HUES64 (cell line): Measurements from ENCODE around the gene PAPSS2.
"Not testable (repeated sequence)": the region's sequence is repeated elsewhere in the genome, so short reads cannot be mapped to it uniquely, and the experiment has no call there.

ENCODE experiments used
- H3K27ac ChIP-seq: 2 replicates; pipeline ENCODE4 v1.7.0; 2013; ENCODE audit warnings: low read depth, low read length, inconsistent platforms
- H3K27me3 ChIP-seq: 2 replicates; pipeline ENCODE4 v1.6.1; 2013; ENCODE audit warnings: mild to moderate bottlenecking, low read length; ENCODE audit not compliant: insufficient read depth
- H3K36me3 ChIP-seq: 2 replicates; pipeline ENCODE4 v1.6.1; 2013; ENCODE audit warnings: mild to moderate bottlenecking, low read length; ENCODE audit not compliant: insufficient read depth
- H3K4me1 ChIP-seq: 2 replicates; pipeline ENCODE4 v1.6.1; 2013; ENCODE audit warnings: mild to moderate bottlenecking, low read length, moderate library complexity; ENCODE audit not compliant: insufficient read depth
- H3K4me3 ChIP-seq: 2 replicates; pipeline ENCODE4 v1.5.1; 2013; ENCODE audit warnings: mild to moderate bottlenecking, low read length, moderate library complexity
- H3K9ac ChIP-seq: 2 replicates; pipeline ENCODE4 v1.6.1; 2013; ENCODE audit warnings: mild to moderate bottlenecking, low read depth, low read length
- H3K9me3 ChIP-seq: 2 replicates; pipeline ENCODE4 v1.6.1; 2013; ENCODE audit warnings: low read depth, low read length; ENCODE audit not compliant: insufficient read depth
- WGBS: fragments of 150-250, 120-280 bp; methylation state at CpG from one replicate; pipeline ENCODE4 v1.1.7; 2013; ENCODE audit warnings: missing lambda C conversion rate; 5-methylcytosine and 5-hydroxymethylcytosine counted together

PAPSS2 gene

GRCh38 chr10:87642988-87643387 lies 16.7 kb upstream of the PAPSS2 start:
- Histone ChIP-seq H3K36me3 (no peaks in the 10 kb centered on the region), H3K27ac (no peak overlapping the region), H3K9ac (no peak overlapping the region), H3K4me3 (no peak overlapping the region), H3K9me3 (0 out of 2 replicates have a peak, but pooled peaks cover 2% of the 10 kb centered on the region), H3K4me1 (no peaks in the 10 kb centered on the region), H3K27me3 (no peaks in the 10 kb centered on the region)

- Histone ChIP-seq H3K4me3 (no peak overlapping the region), H3K36me3 (no peaks in the 10 kb centered on the region), H3K9me3 (0 out of 2 replicates have a peak, but pooled peaks cover 2% of the 10 kb centered on the region), H3K27me3 (no peaks in the 10 kb centered on the region), H3K27ac (no peak overlapping the region), H3K9ac (no peak overlapping the region), H3K4me1 (no peaks in the 10 kb centered on the region)
- WGBS: 96% methylated on average over 3 of the region's 3 CpGs
These were observed 15.8 kb upstream of the PAPSS2 start for GRCh38 chr10:87643920-87644319.

GRCh38 chr10:87644500-87644899 lies 15.2 kb upstream of the PAPSS2 start:
- H3K27me3 ChIP-seq, H3K27ac ChIP-seq, H3K4me3 ChIP-seq, H3K9ac ChIP-seq, H3K4me1 ChIP-seq, H3K36me3 ChIP-seq, H3K9me3 ChIP-seq: not testable (repeated sequence)
- 90% methylated on average over 3 of the region's 3 CpGs for WGBS

- 0 out of 2 replicates have a peak, but pooled peaks cover 2% of the 10 kb centered on the region for H3K9me3 ChIP-seq
- H3K4me3 ChIP-seq: no peak overlapping the region
- 90% methylated on average over 4 of the region's 4 CpGs for WGBS
- peaks cover 3% of the 10 kb centered on the region for H3K4me1 ChIP-seq
- no peak overlapping the region for H3K27ac ChIP-seq
- H3K9ac ChIP-seq: no peak overlapping the region
- no peaks in the 10 kb centered on the region for H3K36me3 ChIP-seq
- no peaks in the 10 kb centered on the region for H3K27me3 ChIP-seq
These were observed 13.3 kb upstream of the PAPSS2 start for GRCh38 chr10:87646192-87646909.

GRCh38 chr10:87646935-87647334 lies 12.7 kb upstream of the PAPSS2 start:
- Histone ChIP-seq H3K36me3 (no peaks in the 10 kb centered on the region), H3K9ac (no peak overlapping the region), H3K9me3 (0 out of 2 replicates have a peak, but pooled peaks cover 2% of the 10 kb centered on the region), H3K4me1 (peaks cover 9% of the 10 kb centered on the region), H3K27ac (no peak overlapping the region), H3K4me3 (no peak overlapping the region), H3K27me3 (no peaks in the 10 kb centered on the region)
- WGBS: 92% methylated on average over 2 of the region's 2 CpGs

- peak overlapping the region; percentile 13; the same call in 1 of the 2 replicates for H3K9ac ChIP-seq
- peak overlapping the region; percentile 44 for H3K27ac ChIP-seq
- no peak overlapping the region for H3K4me3 ChIP-seq
- H3K27me3 ChIP-seq: no peaks in the 10 kb centered on the region
- WGBS: 90% methylated on average over 5 of the region's 5 CpGs
- 0 out of 2 replicates have a peak, but pooled peaks cover 2% of the 10 kb centered on the region for H3K9me3 ChIP-seq
- H3K4me1 ChIP-seq: peaks cover 20% of the 10 kb centered on the region
- H3K36me3 ChIP-seq: no peaks in the 10 kb centered on the region
These were observed 8.7 kb upstream of the PAPSS2 start for GRCh38 chr10:87650838-87651589.

- Histone ChIP-seq H3K27me3 (no peaks in the 10 kb centered on the region), H3K4me1 (peaks cover 20% of the 10 kb centered on the region), H3K4me3 (no peak overlapping the region), H3K27ac (peak overlapping the region; percentile 44), H3K9ac (peak overlapping the region; percentile 13; the same call in 1 of the 2 replicates), H3K36me3 (no peaks in the 10 kb centered on the region), H3K9me3 (no peaks in the 10 kb centered on the region)
- WGBS: 23% methylated on average over 6 of the region's 6 CpGs
These were observed 7.9 kb upstream of the PAPSS2 start for GRCh38 chr10:87651801-87652200.

GRCh38 chr10:87652261-87652660 lies 7.4 kb upstream of the PAPSS2 start:
- Histone ChIP-seq H3K27me3 (no peaks in the 10 kb centered on the region), H3K4me3 (no peak overlapping the region), H3K36me3 (no peaks in the 10 kb centered on the region), H3K4me1 (peaks cover 20% of the 10 kb centered on the region), H3K9ac (peak overlapping the region; percentile 13; the same call in 1 of the 2 replicates), H3K9me3 (no peaks in the 10 kb centered on the region), H3K27ac (peak overlapping the region; percentile 44)
- WGBS: 79% methylated on average over 1 of the region's 1 CpG

- Histone ChIP-seq H3K27me3 (peaks cover 11% of the 10 kb centered on the region; the same call in 1 of the 2 replicates), H3K4me1 (peaks cover 20% of the 10 kb centered on the region), H3K9me3 (no peaks in the 10 kb centered on the region), H3K9ac (no peak overlapping the region), H3K27ac (no peak overlapping the region), H3K4me3 (no peak overlapping the region), H3K36me3 (no peaks in the 10 kb centered on the region)
- 79% methylated on average over 1 of the region's 1 CpG for WGBS
These were observed 5.5 kb upstream of the PAPSS2 start for GRCh38 chr10:87654212-87654611.

- Histone ChIP-seq H3K36me3 (no peaks in the 10 kb centered on the region), H3K27me3 (peaks cover 21% of the 10 kb centered on the region; the same call in 1 of the 2 replicates), H3K4me1 (peaks cover 24% of the 10 kb centered on the region), H3K9ac (no peak overlapping the region), H3K9me3 (no peaks in the 10 kb centered on the region), H3K4me3 (no peak overlapping the region), H3K27ac (no peak overlapping the region)
- 43% methylated on average over 4 of the region's 4 CpGs for WGBS
These were observed 3.1 kb upstream of the PAPSS2 start for GRCh38 chr10:87656431-87657072.

GRCh38 chr10:87657371-87657770 lies 2.3 kb upstream of the PAPSS2 start:
- WGBS: 87% methylated on average over 5 of the region's 5 CpGs
- H3K36me3 ChIP-seq: no peaks in the 10 kb centered on the region
- H3K27me3 ChIP-seq: peaks cover 21% of the 10 kb centered on the region; the same call in 1 of the 2 replicates
- no peak overlapping the region for H3K4me3 ChIP-seq
- H3K9me3 ChIP-seq: no peaks in the 10 kb centered on the region
- H3K9ac ChIP-seq: no peak overlapping the region
- no peak overlapping the region for H3K27ac ChIP-seq
- H3K4me1 ChIP-seq: peaks cover 20% of the 10 kb centered on the region
